HPDE6-E6E7 (cell line): ENCODE measurements around the gene NRXN3.

Experiments used
- DNase-seq: peaks from one replicate; pipeline ENCODE4 v3.0.0; 2011; ENCODE audit warnings: missing footprints; ENCODE audit errors: extremely low spot score

The NRXN3 gene

GRCh38 chr14:79204591-79204990 is 1034.4 kb downstream of the NRXN3 start:
- no peak for DNase-seq

- DNase-seq, result no peak
Measured at GRCh38 chr14:79209418-79209817, 1039.2 kb downstream of the NRXN3 start.

GRCh38 chr14:79225815-79226214 is 1055.6 kb downstream of the NRXN3 start:
- no peak for DNase-seq

- DNase-seq, result no peak
Measured at GRCh38 chr14:79229383-79229909, 1059.3 kb downstream of the NRXN3 start.

- DNase-seq, result no peak
Measured at GRCh38 chr14:79242666-79243065, 1072.5 kb downstream of the NRXN3 start.

- DNase-seq, result no peak
Measured at GRCh38 chr14:79246173-79246572, 1076.0 kb downstream of the NRXN3 start.

GRCh38 chr14:79248126-79248525 is 1078.0 kb downstream of the NRXN3 start:
- no peak for DNase-seq

- no peak for DNase-seq
Measured at GRCh38 chr14:79248771-79249170, 1078.6 kb downstream of the NRXN3 start.

GRCh38 chr14:79251278-79251677 is 1081.1 kb downstream of the NRXN3 start:
- DNase-seq, result no peak

GRCh38 chr14:79253576-79253975 is 1083.4 kb downstream of the NRXN3 start:
- DNase-seq, result no peak

GRCh38 chr14:79254069-79254775 is 1084.0 kb downstream of the NRXN3 start:
- no peak for DNase-seq

- DNase-seq, result no peak
Measured at GRCh38 chr14:79256380-79256779, 1086.2 kb downstream of the NRXN3 start.

GRCh38 chr14:79260406-79260805 is 1090.2 kb downstream of the NRXN3 start:
- no peak for DNase-seq

- no peak for DNase-seq
Measured at GRCh38 chr14:79265366-79265946, 1095.3 kb downstream of the NRXN3 start.

GRCh38 chr14:79270361-79270760 is 1100.2 kb downstream of the NRXN3 start:
- DNase-seq, result no peak

GRCh38 chr14:79271122-79271521 is 1100.9 kb downstream of the NRXN3 start:
- no peak for DNase-seq

- no peak for DNase-seq
Measured at GRCh38 chr14:79274641-79275291, 1104.6 kb downstream of the NRXN3 start.

GRCh38 chr14:79275292-79275655 is 1105.1 kb downstream of the NRXN3 start:
- DNase-seq, result no peak

GRCh38 chr14:79278286-79278797 is 1108.2 kb downstream of the NRXN3 start:
- no peak for DNase-seq

- DNase-seq, result peak; percentile 61
Measured at GRCh38 chr14:79278798-79279644, 1108.8 kb downstream of the NRXN3 start.

GRCh38 chr14:79279645-79280597 is 1109.7 kb downstream of the NRXN3 start:
- no peak for DNase-seq
